Loucy (cell line): ENCODE measurements around the gene SKIC3.

Source experiments
- H2AFZ ChIP-seq: fragments of 200-600 bp; sonication (generic); 2 replicates; pipeline ENCODE4 v1.6.0; 2016; ENCODE audit warnings: antibody characterized with exemption, mild to moderate bottlenecking, low read length, moderate library complexity
- H3F3A ChIP-seq: fragments of 200-600 bp; 2 replicates; pipeline ENCODE4 v1.6.0; 2016; ENCODE audit warnings: antibody characterized with exemption, low read depth, mild to moderate bottlenecking
- H3K27me3 ChIP-seq: fragments of 200-600 bp; sonication (generic); 2 replicates; pipeline ENCODE4 v1.6.1; 2014; ENCODE audit warnings: low read length, mild to moderate bottlenecking; ENCODE audit not compliant: insufficient read depth, poor library complexity, severe bottlenecking
- H3K36me3 ChIP-seq: fragments of 200-600 bp; sonication (generic); 2 replicates; pipeline ENCODE4 v1.6.1; 2016; ENCODE audit warnings: low read length; ENCODE audit not compliant: insufficient read depth
- H3K4me1 ChIP-seq: fragments of 200-600 bp; sonication (generic); 2 replicates; pipeline ENCODE4 v1.5.1; 2014; ENCODE audit warnings: low read length, mild to moderate bottlenecking; ENCODE audit not compliant: insufficient read depth, poor library complexity, severe bottlenecking
- H3K4me2 ChIP-seq: fragments of 200-600 bp; sonication (generic); 2 replicates; pipeline ENCODE4 v1.6.0; 2014; ENCODE audit warnings: antibody characterized with exemption, low read length, low read depth, mild to moderate bottlenecking; ENCODE audit not compliant: poor library complexity, severe bottlenecking
- H3K4me3 ChIP-seq: fragments of 200-600 bp; sonication (generic); 2 replicates; pipeline ENCODE4 v1.5.1; 2014; ENCODE audit warnings: low read length, mild to moderate bottlenecking, mixed read lengths; ENCODE audit not compliant: poor library complexity, severe bottlenecking
- H3K79me2 ChIP-seq: fragments of 200-600 bp; sonication (generic); 2 replicates; pipeline ENCODE4 v1.6.1; 2014; ENCODE audit warnings: low read length; ENCODE audit not compliant: insufficient read depth
- H3K9ac ChIP-seq: fragments of 200-600 bp; sonication (generic); 2 replicates; pipeline ENCODE4 v1.6.0; 2014; ENCODE audit warnings: mild to moderate bottlenecking, low read depth, low read length, moderate library complexity; ENCODE audit not compliant: poor library complexity, severe bottlenecking
- H3K9me2 ChIP-seq: fragments of 200-600 bp; sonication (generic); replicated peaks from 2 replicates; pipeline ENCODE4 v1.6.1; 2016; ENCODE audit warnings: low read depth, low read length, mixed read lengths
- H3K9me3 ChIP-seq: fragments of 200-600 bp; sonication (generic); 2 replicates; pipeline ENCODE4 v1.6.1; 2014; ENCODE audit warnings: mild to moderate bottlenecking, antibody characterized with exemption, low read length, low read depth; ENCODE audit not compliant: insufficient read depth
- H4K20me1 ChIP-seq: fragments of 200-600 bp; sonication (generic); 2 replicates; pipeline ENCODE4 v1.6.0; 2014; ENCODE audit warnings: antibody characterized with exemption, low read length, mild to moderate bottlenecking; ENCODE audit not compliant: insufficient read depth, poor library complexity, severe bottlenecking
- CTCF ChIP-seq: fragments of 200-600 bp; sonication (generic); conservative IDR thresholded peaks from 2 replicates; pipeline ENCODE4 v1.5.1; 2014; ENCODE audit warnings: mild to moderate bottlenecking, antibody characterized with exemption, low read length
- EZH2phosphoT487 ChIP-seq: fragments of 200-600 bp; IDR thresholded peaks from 2 replicates; pipeline ENCODE4 v1.6.1; 2018; ENCODE audit warnings: antibody characterized with exemption, mild to moderate bottlenecking, moderate library complexity, borderline replicate concordance

Gene SKIC3

GRCh38 chr5:95554647-95555548, at the start of gene SKIC3, which contains the start of gene ARSK:
Gene SKIC3 (minus strand): TSS chr5:95554977. CDS start chr5:95547150, 7,827 bp downstream.
Gene ARSK (plus strand): TSS chr5:95555101. CDS start chr5:95555279, 178 bp downstream.
- H3K9ac ChIP-seq, result peak within 1 kb of the TSS; percentile 76
- H4K20me1 ChIP-seq, result peaks cover 10% of the 10 kb centered on the region
- H3K4me2 ChIP-seq, result peak within 1 kb of the TSS; percentile 98
- no peaks in the 10 kb centered on the region for H3K9me2 ChIP-seq
- H2AFZ ChIP-seq, result peak within 1 kb of the TSS; percentile 97
- H3K27me3 ChIP-seq, result no peaks in the 10 kb centered on the region
- H3F3A ChIP-seq, result no peaks in the 10 kb centered on the region
- TF ChIP-seq EZH2phosphoT487 (no peak), CTCF (peak; percentile 44)
- H3K79me2 ChIP-seq, result peaks cover 52% of the 10 kb centered on the region
- H3K36me3 ChIP-seq, result no peaks in the 10 kb centered on the region
- H3K9me3 ChIP-seq, result no peaks in the 10 kb centered on the region
- peaks cover 47% of the 10 kb centered on the region for H3K4me1 ChIP-seq
- peak within 1 kb of the TSS; percentile 94 for H3K4me3 ChIP-seq

GRCh38 chr5:95600557-95600956, 45.8 kb upstream of the SKIC3 start:
- TF ChIP-seq EZH2phosphoT487 (no peak), CTCF (no peak)
- Histone ChIP-seq H3K4me2 (no peak overlapping the region), H4K20me1 (no peaks in the 10 kb centered on the region)

GRCh38 chr5:95599252-95599651, 44.5 kb upstream of the SKIC3 start:
- Histone ChIP-seq H3K9ac (no peak overlapping the region), H3K9me2 (no peaks in the 10 kb centered on the region), H3K27me3 (no peaks in the 10 kb centered on the region), H3K4me1 (peaks cover 11% of the 10 kb centered on the region), H2AFZ (no peak overlapping the region), H3K36me3 (no peaks in the 10 kb centered on the region), H3K4me2 (no peak overlapping the region), H3K4me3 (no peak overlapping the region), H3F3A (no peaks in the 10 kb centered on the region), H4K20me1 (no peaks in the 10 kb centered on the region), H3K79me2 (no peaks in the 10 kb centered on the region), H3K9me3 (no peaks in the 10 kb centered on the region)
- TF ChIP-seq EZH2phosphoT487 (no peak), CTCF (no peak)

More at GRCh38 chr5:95600557-95600956, 45.8 kb upstream of the SKIC3 start:
- no peaks in the 10 kb centered on the region for H3F3A ChIP-seq
- H3K9ac ChIP-seq, result no peak overlapping the region
- peaks cover 11% of the 10 kb centered on the region for H3K4me1 ChIP-seq
- H3K36me3 ChIP-seq, result no peaks in the 10 kb centered on the region
- H3K79me2 ChIP-seq, result no peaks in the 10 kb centered on the region
- H2AFZ ChIP-seq, result no peak overlapping the region
- no peaks in the 10 kb centered on the region for H3K9me3 ChIP-seq
- no peak overlapping the region for H3K4me3 ChIP-seq
- H3K9me2 ChIP-seq, result no peaks in the 10 kb centered on the region
- no peaks in the 10 kb centered on the region for H3K27me3 ChIP-seq
